ENCODE data around the gene PARP11.

- TF ChIP-seq CTCF (IDR thresholded peaks at IDR 0.05) (no peak), NFYB (CRISPR knock-in tag; conservative IDR thresholded peaks at IDR 0.05; ENCODE audit: low read depth) (no peak), ATF2 (CRISPR knock-in tag; IDR thresholded peaks at IDR 0.05; ENCODE audit: borderline replicate concordance, low read depth) (no peak), FOXP1 (CRISPR knock-in tag; IDR thresholded peaks at IDR 0.05; ENCODE audit: borderline replicate concordance) (no peak), PREB (CRISPR knock-in tag; IDR thresholded peaks at IDR 0.05; ENCODE audit: borderline replicate concordance) (no peak), USF1 (CRISPR knock-in tag; IDR thresholded peaks at IDR 0.05) (no peak), PRDM15 (CRISPR knock-in tag; IDR thresholded peaks at IDR 0.05) (no peak)
- TF ChIP-seq, protein P1, sequence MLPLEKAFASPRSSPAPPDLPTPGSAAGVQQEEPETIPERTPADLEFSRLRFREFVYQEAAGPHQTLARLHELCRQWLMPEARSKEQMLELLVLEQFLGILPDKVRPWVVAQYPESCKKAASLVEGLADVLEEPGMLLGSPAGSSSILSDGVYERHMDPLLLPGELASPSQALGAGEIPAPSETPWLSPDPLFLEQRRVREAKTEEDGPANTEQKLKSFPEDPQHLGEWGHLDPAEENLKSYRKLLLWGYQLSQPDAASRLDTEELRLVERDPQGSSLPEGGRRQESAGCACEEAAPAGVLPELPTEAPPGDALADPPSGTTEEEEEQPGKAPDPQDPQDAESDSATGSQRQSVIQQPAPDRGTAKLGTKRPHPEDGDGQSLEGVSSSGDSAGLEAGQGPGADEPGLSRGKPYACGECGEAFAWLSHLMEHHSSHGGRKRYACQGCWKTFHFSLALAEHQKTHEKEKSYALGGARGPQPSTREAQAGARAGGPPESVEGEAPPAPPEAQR (CRISPR knock-in tag; IDR thresholded peaks at IDR 0.05), result no peak
- TF ChIP-seq, protein P2, sequence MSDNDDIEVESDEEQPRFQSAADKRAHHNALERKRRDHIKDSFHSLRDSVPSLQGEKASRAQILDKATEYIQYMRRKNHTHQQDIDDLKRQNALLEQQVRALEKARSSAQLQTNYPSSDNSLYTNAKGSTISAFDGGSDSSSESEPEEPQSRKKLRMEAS (CRISPR knock-in tag; IDR thresholded peaks at IDR 0.05), result no peak
Observed at GRCh38 chr12:3838076-3838475, 35.1 kb downstream of the PARP11 start.

All from WTC11 (cell line).